K562 (cell line): ENCODE measurements around the gene SLC40A1. TPM values are rescaled to one million over a fixed set of nuclear protein-coding genes. Genes with fewer than 3 reads are reported as not detected.

Experiments
- AFF1 ChIP-seq, 2 experiments: fragments of 450-650 bp; IDR thresholded peaks; 2 replicates each; pipeline ENCODE4 v1.6.1; 2018; ENCODE audit warnings: mild to moderate bottlenecking in 2 of 2, low read depth in 1 of 2; ENCODE audit not compliant: partially characterized antibody in 2 of 2
- ARID1B ChIP-seq: fragments of 450-650 bp; IDR thresholded peaks from 2 replicates; pipeline ENCODE4 v1.6.1; 2016; ENCODE audit warnings: antibody characterized with exemption, mild to moderate bottlenecking, inconsistent platforms
- ARID3A ChIP-seq: IDR thresholded peaks from 2 replicates; pipeline ENCODE4 v1.6.1; 2012; ENCODE audit warnings: low read depth, low read length, improper control_type of control experiment, borderline replicate concordance
- CC2D1A ChIP-seq: fragments of 450-650 bp; IDR thresholded peaks from 2 replicates; pipeline ENCODE4 v1.6.1; 2017; ENCODE audit warnings: mild to moderate bottlenecking
- DPF2 ChIP-seq: fragments of 450-650 bp; IDR thresholded peaks from 2 replicates; pipeline ENCODE4 v1.6.1; 2016
- EP300 ChIP-seq: IDR thresholded peaks from 2 replicates; pipeline ENCODE4 v1.6.1; 2012; ENCODE audit warnings: low read length, improper control_type of control experiment
- FOXM1 ChIP-seq, 2 experiments: fragments of 450-650 bp in 1 of 2; sonication (generic) in 1 of 2; formaldehyde crosslinking in 1 of 2; IDR thresholded peaks; 2 replicates each; pipeline versions ENCODE4 v1.6.1 to v1.9.0; 2017 to 2022; ENCODE audit warnings: low read depth in 2 of 2, mild to moderate bottlenecking in 2 of 2, missing genetic modification reagents in 1 of 2, moderate library complexity in 1 of 2
- JUND ChIP-seq, 2 experiments: IDR thresholded peaks; 2 replicates in 1 of 2; 3 replicates in 1 of 2; pipeline ENCODE4 v1.6.1; 2011; ENCODE audit warnings: borderline replicate concordance in 2 of 2, low read depth in 2 of 2, low read length in 2 of 2, improper control_type of control experiment in 1 of 2, missing biosample characterization in 1 of 2, missing genetic modification characterization in 1 of 2, missing genetic modification reagents in 1 of 2
- LEF1 ChIP-seq: fragments of 450-650 bp; IDR thresholded peaks from 2 replicates; pipeline ENCODE4 v1.6.1; 2016; ENCODE audit warnings: mild to moderate bottlenecking
- MAFK ChIP-seq: IDR thresholded peaks from 2 replicates; pipeline ENCODE4 v1.6.1; 2011; ENCODE audit warnings: low read length, improper control_type of control experiment
- MBD1 ChIP-seq: fragments of 250-450 bp; sonication (Bioruptor Pico); IDR thresholded peaks from 2 replicates; pipeline ENCODE4 v1.8.0; 2022; ENCODE audit warnings: inconsistent platforms
- MEIS2 ChIP-seq: fragments of 450-650 bp; IDR thresholded peaks from 2 replicates; pipeline ENCODE4 v1.6.1; 2014; ENCODE audit warnings: mild to moderate bottlenecking; ENCODE audit not compliant: partially characterized antibody
- MTF1 ChIP-seq: fragments of 250-450 bp; sonication (Bioruptor Pico); IDR thresholded peaks from 2 replicates; pipeline ENCODE4 v1.9.0; 2021; ENCODE audit warnings: moderate library complexity, mild to moderate bottlenecking, inconsistent platforms, borderline replicate concordance
- NFRKB ChIP-seq: fragments of 450-650 bp; IDR thresholded peaks from 2 replicates; pipeline ENCODE4 v1.6.1; 2016; ENCODE audit warnings: low read depth
- PML ChIP-seq: IDR thresholded peaks from 2 replicates; pipeline ENCODE4 v1.6.1; 2012; ENCODE audit warnings: low read length, inconsistent platforms
- POLR2A ChIP-seq: fragments of 450-650 bp; conservative IDR thresholded peaks from 2 replicates; pipeline ENCODE4 v1.6.1; 2016
- RBM22 ChIP-seq: fragments of 200-400 bp; formaldehyde crosslinking; IDR thresholded peaks from 2 replicates; pipeline ENCODE4 v1.6.1; 2018; ENCODE audit warnings: low read length, low read depth; ENCODE audit not compliant: poor library complexity, severe bottlenecking
- TAF9B ChIP-seq: fragments of 450-650 bp; IDR thresholded peaks from 2 replicates; pipeline ENCODE4 v1.6.1; 2018; ENCODE audit warnings: mild to moderate bottlenecking; ENCODE audit not compliant: partially characterized antibody
- TAL1 ChIP-seq: fragments of 450-650 bp; IDR thresholded peaks from 2 replicates; pipeline ENCODE4 v1.6.1; 2016; ENCODE audit warnings: mild to moderate bottlenecking
- TEAD2 ChIP-seq: fragments of 450-650 bp; IDR thresholded peaks from 2 replicates; pipeline ENCODE4 v1.6.1; 2016; ENCODE audit warnings: missing genetic modification characterization, control low read depth, missing compliant biosample characterization
- ZKSCAN8 ChIP-seq: fragments of 200-800 bp; sonication (Bioruptor generic); IDR thresholded peaks from 2 replicates; pipeline ENCODE4 v1.6.1; 2016; ENCODE audit warnings: missing genetic modification characterization, missing compliant biosample characterization
- polyA plus RNA-seq, 8 experiments: library from polyadenylated mRNA; depleted of rRNA in 4 of 8; stranded (reverse) in 5 of 8; unstranded in 3 of 8; fragments of >200 nt; fragmentation: Nextera tagmentation in 2 of 8; fragmentation: Illumina TruSeq in 1 of 8; extraction: Ambion mirVana in 2 of 8; extraction: Trizol in 1 of 8; gene quantifications; 2 replicates each; pipeline versions ENCODE4 v1.2.1 to v1.2.3, GENCODE V29; 2011 to 2014; ENCODE audit warnings: inconsistent platforms in 1 of 8, missing spikeins in 1 of 8
- total RNA-seq, 7 experiments: library from RNA; depleted of rRNA in 6 of 7; stranded (reverse); fragments of >200 nt in 6 of 7; fragmentation: Illumina TruSeq in 2 of 7; extraction: Trizol in 2 of 7; gene quantifications; 2 replicates each; pipeline versions ENCODE4 v1.2.1 to v1.2.3, GENCODE V29; 2011 to 2021; ENCODE audit warnings: low replicate concordance in 1 of 7

SLC40A1 gene
- total and polyA plus RNA-seq, 9 of the 15 experiments (the other 6 are each of a cell fraction or from before 2014, with no cell fraction given) = 42.2 to 95.9 (median 54.9) TPM

DNA sequence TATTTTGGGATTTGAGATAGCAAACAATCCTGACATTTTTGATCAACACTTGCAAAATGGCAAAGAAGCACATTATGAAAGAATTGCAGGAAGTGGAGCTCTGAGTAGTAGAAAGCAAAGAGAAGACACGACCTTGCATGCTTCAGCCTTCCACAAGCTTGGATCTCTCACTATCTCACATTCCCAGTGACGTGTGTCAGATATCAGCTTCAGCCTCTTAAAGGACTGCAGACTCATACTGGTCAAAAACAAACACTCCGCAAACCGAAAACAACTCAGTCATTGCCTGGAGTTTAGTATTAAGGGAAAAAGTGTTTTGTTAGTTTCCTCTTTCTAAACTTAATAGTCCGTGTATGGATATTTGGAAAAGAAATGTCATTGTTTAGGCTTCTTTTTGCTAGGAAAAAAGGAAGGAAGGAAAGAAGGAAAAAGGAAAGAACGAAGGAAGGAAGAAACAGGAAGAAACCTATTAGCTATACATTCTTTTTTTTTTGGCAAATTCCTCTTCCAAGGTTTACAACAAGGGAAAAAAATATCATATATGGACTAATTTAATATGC lies 32.6 kb upstream of the SLC40A1 start (continued):
- TF ChIP-seq FOXM1 (IDR thresholded peaks at IDR 0.05; ENCODE audit: low read depth) (peak; percentile 79), FOXM1 (CRISPR knock-in tag; IDR thresholded peaks at IDR 0.05; ENCODE audit: low read depth) (no peak), RBM22 (no peak), ARID3A (peak; percentile 48; the same call in 1 of the 2 replicates), TEAD2 (tag) (0 out of 2 replicates have a peak, but pooled peaks have one; percentile 25), MAFK (peak; percentile 79; the same call in 1 of the 2 replicates), TAL1 (peak; percentile 72), NFRKB (peak; percentile 74; the same call in 1 of the 2 replicates), JUND (IDR thresholded peaks at IDR 0.05; ENCODE audit: borderline replicate concordance, low read depth, low read length) (peak; percentile 77), JUND (tag; IDR thresholded peaks at IDR 0.05; ENCODE audit: borderline replicate concordance, low read depth, low read length) (peak; percentile 46; the same call in 1 of the 3 replicates), MBD1 (CRISPR knock-in tag) (no peak), CC2D1A (0 out of 2 replicates have a peak, but pooled peaks have one; percentile 9), AFF1 (IDR thresholded peaks at IDR 0.05; ENCODE audit: low read depth in 1 of 2, partially characterized antibody in 2 of 2) (peak in 1 of 2 experiments; percentile 39), EP300 (peak; percentile 86), DPF2 (peak; percentile 91), POLR2A (peak; percentile 56; the same call in 1 of the 2 replicates), ARID1B (peak; percentile 89), LEF1 (peak; percentile 71), TAF9B (peak; percentile 68), MEIS2 (peak; percentile 73), PML (peak; percentile 59; the same call in 1 of the 2 replicates), ZKSCAN8 (CRISPR knock-in tag) (peak; percentile 56; the same call in 1 of the 2 replicates), MTF1 (CRISPR knock-in tag) (no peak)
